Thyroid gland (tissue), 4 donors: ENCODE results near the gene PTBP1.

ENCODE experiments used
- CTCF ChIP-seq, 6 experiments: fragments of 200-600 bp in 3 of 6; fragments of 450-650 bp in 3 of 6; sonication (generic) in 3 of 6; IDR thresholded peaks; one replicate each; pipeline ENCODE4 v1.5.1; 2016 to 2019; ENCODE audit warnings: antibody characterized with exemption in 6 of 6, mild to moderate bottlenecking in 2 of 6, inconsistent platforms in 1 of 6, moderate library complexity in 1 of 6
- POLR2A ChIP-seq, 2 donors: fragments of 450-650 bp; IDR thresholded peaks; one replicate each; pipeline ENCODE4 v1.6.1; 2017; ENCODE audit warnings: antibody characterized with exemption in 2 of 2, mild to moderate bottlenecking in 2 of 2, moderate library complexity in 1 of 2

- no peak for TF ChIP-seq POLR2A (IDR thresholded peaks at IDR 0.05)
- TF ChIP-seq CTCF (IDR thresholded peaks at IDR 0.05), result no peak
Measured at GRCh38 chr19:855142-855541, 57.9 kb downstream of the PTBP1 start.
